GM12872 (cell line): ENCODE data around the gene SHISA7.

Experiments used
- TF ChIP-seq, protein P1 (sequence below): IDR thresholded peaks from 3 replicates; pipeline ENCODE4 v1.5.1; 2011; ENCODE audit warnings: low read depth, mild to moderate bottlenecking, low read length, moderate library complexity; ENCODE audit not compliant: insufficient read depth

SHISA7 gene

DNA sequence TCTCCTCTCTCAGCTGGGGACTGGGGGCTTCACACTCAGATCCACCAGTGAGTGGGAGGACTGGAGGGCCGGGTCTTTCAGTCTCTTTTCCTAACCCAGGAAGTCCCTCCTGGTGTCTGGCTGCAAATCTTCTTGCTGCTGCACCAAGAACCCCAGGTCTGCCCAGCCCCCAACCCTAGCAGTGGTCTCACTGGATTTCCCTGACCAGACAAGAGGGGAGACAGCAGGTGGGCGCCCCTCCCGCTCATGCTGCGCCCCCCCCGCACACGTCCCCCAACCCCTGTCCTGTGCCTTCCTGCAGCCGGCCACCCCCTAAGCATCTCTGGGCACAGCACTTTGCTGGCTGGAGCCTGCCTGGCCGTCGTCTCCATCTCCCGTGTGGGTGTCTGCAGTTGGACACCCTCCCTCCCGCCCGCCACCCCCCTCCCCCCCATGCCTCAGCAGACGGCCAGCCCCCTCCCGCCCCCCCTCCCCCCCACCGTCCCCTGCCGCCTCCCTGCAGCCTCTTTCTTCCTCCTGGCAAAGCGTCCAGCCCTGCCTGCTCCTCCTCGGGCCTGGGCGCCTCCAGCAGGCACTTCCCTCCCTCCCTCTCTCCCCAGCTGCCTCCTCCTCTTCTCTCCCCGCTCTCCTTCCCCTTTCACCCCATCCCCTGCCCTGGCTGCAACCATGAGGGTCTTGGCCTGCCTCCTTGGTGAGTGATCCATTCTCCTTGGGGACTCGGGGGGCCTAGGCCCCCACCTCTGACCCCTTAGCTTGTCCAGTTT, 45.0 kb upstream of the SHISA7 start, which contains the start of gene SSC5D:
TSS of gene SSC5D (plus strand) at position 513 of the 764 bp plus-strand sequence. CDS start at position 667, 154 bp downstream.
- TF ChIP-seq, protein P1, sequence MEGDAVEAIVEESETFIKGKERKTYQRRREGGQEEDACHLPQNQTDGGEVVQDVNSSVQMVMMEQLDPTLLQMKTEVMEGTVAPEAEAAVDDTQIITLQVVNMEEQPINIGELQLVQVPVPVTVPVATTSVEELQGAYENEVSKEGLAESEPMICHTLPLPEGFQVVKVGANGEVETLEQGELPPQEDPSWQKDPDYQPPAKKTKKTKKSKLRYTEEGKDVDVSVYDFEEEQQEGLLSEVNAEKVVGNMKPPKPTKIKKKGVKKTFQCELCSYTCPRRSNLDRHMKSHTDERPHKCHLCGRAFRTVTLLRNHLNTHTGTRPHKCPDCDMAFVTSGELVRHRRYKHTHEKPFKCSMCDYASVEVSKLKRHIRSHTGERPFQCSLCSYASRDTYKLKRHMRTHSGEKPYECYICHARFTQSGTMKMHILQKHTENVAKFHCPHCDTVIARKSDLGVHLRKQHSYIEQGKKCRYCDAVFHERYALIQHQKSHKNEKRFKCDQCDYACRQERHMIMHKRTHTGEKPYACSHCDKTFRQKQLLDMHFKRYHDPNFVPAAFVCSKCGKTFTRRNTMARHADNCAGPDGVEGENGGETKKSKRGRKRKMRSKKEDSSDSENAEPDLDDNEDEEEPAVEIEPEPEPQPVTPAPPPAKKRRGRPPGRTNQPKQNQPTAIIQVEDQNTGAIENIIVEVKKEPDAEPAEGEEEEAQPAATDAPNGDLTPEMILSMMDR, result no peak

DNA sequence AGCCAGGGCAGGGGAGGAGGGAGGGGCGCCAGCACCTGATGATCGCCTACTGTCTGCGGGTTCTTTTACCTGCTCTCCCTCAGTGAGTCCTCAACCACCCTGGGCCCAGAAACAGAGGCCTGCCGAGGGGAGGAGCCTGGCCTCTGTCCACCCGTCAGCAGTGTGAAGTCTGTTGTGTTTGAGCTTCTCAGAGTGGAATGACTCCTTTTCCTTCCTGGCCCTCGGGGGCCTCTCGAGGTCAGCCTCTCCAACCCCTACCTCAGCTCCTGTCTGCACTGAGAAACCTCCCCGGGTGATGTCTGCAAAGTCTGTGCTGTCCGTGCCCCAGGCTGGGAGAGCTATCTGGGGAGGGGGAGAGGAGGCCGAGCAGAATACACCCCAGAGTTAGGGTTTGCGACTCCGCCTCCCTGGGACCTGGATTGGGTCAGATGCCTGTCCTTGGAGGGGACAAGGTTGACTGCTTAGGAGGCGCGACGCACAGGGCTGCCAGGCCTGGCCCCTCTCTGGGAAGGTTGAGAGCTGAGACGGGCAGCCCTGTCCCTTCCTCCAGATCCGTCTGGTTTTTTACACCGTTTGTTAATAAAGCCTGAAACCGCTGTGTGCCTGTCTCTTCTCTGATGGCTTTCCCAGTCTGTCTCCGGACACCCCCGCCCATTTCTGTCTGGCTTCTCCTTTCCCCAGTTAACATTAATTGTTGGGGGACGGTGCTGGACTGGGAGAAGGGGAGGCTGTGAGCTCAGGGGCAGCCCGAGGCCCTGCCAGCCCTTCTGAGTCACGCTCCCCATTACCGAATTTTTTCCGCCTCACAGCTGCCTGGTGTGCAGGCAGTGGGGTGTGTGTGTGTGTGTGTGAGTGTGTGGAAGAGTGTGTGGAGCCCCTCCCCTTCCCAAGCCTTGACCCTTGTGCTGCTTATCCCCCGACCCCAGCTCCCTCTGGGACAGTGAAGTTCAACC, 44.1 kb upstream of the SHISA7 start:
- TF ChIP-seq, protein P1, result no peak

DNA sequence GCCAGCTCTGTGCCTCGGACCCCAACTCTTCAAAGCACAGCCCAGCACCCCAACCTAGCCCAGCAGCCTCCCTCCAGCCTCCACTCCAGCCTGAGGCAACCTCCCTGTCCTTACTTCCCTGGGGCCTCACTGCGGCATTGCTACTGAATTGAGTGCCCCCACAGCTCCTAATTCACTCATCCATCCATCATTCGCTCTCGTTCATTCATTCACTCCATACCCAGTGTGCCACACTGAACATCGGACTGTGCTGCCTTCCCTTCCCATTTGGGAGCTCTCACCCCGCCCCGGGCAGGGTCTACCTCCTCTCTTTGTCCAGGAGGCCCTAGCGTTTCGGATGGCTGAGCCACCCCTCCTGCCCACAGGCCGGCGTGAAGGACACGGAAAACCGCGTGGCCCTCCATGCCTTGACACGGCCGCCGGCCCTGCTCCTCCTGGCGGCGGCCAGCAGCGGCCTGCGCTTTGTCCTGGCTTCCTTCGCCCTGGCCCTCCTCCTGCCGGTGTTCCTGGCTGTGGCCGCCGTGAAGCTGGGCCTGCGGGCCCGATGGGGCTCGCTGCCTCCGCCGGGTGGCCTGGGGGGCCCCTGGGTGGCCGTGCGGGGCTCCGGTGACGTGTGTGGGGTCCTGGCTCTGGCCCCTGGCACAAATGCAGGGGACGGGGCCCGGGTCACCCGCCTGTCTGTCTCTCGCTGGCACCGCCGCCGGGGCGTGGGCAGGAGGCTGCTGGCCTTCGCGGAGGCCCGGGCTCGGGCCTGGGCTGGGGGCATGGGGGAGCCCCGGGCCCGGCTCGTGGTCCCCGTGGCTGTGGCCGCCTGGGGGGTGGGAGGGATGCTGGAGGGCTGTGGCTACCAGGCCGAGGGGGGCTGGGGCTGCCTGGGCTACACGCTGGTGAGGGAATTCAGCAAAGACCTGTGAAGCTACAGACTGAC, 43.2 kb upstream of the SHISA7 start:
- TF ChIP-seq, protein P1, result no peak

DNA sequence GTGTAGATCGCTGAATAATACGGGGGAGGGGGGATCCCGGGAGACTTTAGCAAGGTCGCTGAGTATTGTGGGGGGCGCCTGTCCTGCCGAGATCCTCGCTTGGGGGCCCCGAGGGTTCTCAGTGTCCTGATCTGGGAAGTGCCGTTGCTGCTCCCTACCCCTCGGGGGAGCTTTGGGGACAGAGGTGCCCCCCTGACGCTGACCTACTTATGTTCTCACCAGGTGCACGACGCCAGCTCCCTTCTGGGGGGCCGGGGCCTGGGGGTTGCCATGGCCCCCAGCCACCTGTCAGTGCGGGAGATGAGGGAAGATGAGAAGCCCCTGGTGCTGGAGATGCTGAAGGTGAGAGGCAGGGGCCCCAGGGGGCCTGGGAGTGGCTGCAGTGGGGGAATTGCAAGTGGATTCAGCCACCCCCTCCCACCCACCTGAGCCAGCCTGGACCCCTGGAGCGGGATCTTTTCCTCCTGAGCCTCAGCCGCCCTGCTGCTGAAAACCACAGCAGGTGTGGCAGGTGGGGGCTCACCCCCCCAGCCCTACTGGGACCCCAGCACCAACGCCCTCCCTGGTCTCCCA, 42.4 kb upstream of the SHISA7 start:
- TF ChIP-seq, protein P1, result no peak

DNA sequence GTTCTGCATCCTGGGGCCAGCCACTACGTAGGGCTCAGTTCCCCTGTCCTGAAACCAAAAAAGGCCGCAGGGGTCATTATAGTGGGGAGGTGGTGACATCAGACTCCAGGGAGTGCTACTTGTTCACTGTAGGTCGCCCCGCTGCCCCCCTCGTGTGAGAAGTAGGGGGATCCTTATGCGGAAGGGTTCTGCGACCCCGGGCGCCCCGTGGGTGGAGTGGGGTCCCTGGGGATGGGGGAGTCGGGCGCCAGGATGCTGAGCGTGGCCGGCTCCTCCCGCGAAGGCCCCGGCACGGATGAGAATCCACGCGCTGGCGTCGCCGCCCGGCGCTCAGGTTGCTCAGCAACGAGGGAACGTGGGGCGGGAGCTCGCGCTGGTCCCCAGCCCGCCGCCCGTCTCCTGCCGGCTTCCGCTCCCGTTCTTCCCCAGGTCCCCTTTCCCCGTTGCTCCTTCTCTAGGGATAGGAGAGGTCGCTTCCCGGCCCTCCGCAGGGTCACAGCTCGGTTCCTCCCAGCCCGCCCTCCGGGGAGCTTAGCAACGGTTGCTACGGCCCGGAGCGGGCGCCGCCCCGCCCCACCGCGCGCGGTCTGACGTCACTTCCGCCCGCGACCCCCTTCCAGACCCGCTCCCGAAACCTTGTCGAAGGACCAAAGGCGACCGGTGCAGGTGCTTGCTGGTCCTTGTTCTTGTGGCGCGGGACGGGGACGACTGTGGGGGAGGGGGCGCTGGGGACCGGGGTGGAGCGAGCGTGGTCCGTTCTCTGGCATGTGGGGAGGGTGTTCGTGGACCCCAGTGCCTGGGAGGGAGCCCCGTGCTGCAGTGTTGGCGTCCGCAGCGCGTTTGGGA, 41.7 kb upstream of the SHISA7 start, which contains the start of gene NAT14:
TSS of gene NAT14 (plus strand) at position 596 of the 846 bp plus-strand sequence. CDS start 521 bp downstream, outside the sequence.
- TF ChIP-seq, protein P1, result no peak
